Neutrophil (primary cell): ENCODE measurements around the gene CBFA2T3.
"Not testable (repeated sequence)": the region's sequence is repeated elsewhere in the genome, so short reads cannot be mapped to it uniquely, and the experiment has no call there.

ENCODE experiments used
- H3K27ac ChIP-seq: fragments of 200-600 bp; sonication (generic); 2 replicates; pipeline ENCODE4 v1.5.1; 2016; ENCODE audit warnings: mild to moderate bottlenecking, moderate library complexity
- H3K27me3 ChIP-seq: fragments of 200-600 bp; sonication (generic); 2 replicates; pipeline ENCODE4 v1.6.0; 2016; ENCODE audit warnings: mild to moderate bottlenecking
- H3K36me3 ChIP-seq: fragments of 200-600 bp; sonication (generic); 2 replicates; pipeline ENCODE4 v1.5.1; 2017
- H3K4me1 ChIP-seq, 2 experiments: fragments of 200-600 bp in 1 of 2; sonication (generic) in 1 of 2; 1 replicate in 1 of 2; 2 replicates in 1 of 2; pipeline versions ENCODE4 v1.5.1 to v1.6.1; 2013 to 2016; ENCODE audit warnings: low read depth in 1 of 2, low read length in 1 of 2, mild to moderate bottlenecking in 1 of 2, moderate library complexity in 1 of 2; ENCODE audit not compliant: control insufficient read depth in 1 of 2, insufficient read depth in 1 of 2
- H3K4me3 ChIP-seq, 2 experiments: fragments of 200-600 bp in 1 of 2; sonication (generic) in 1 of 2; 1 replicate in 1 of 2; 2 replicates in 1 of 2; pipeline ENCODE4 v1.5.1; 2013 to 2016; ENCODE audit warnings: low read depth in 1 of 2, low read length in 1 of 2, mild to moderate bottlenecking in 1 of 2, moderate library complexity in 1 of 2
- H3K9me3 ChIP-seq: fragments of 200-600 bp; sonication (generic); 2 replicates; pipeline ENCODE4 v1.5.1; 2016
- CTCF ChIP-seq: fragments of 200-600 bp; sonication (generic); IDR thresholded peaks from 2 replicates; pipeline ENCODE4 v1.5.1; 2016; ENCODE audit warnings: antibody characterized with exemption

Gene CBFA2T3

GRCh38 chr16:88894681-88895300 is 82.2 kb downstream of the CBFA2T3 start:
- H3K36me3 ChIP-seq, result peaks cover 91% of the 10 kb centered on the region
- H3K27ac ChIP-seq, result no peak overlapping the region
- no peaks in the 10 kb centered on the region for H3K27me3 ChIP-seq
- H3K4me3 ChIP-seq, result no peak overlapping the region
- H3K9me3 ChIP-seq, result peaks cover 5% of the 10 kb centered on the region
- H3K4me1 ChIP-seq, result no peaks in the 10 kb centered on the region
- TF ChIP-seq CTCF, result no peak

- H3K4me3 ChIP-seq, H3K27me3 ChIP-seq, H3K9me3 ChIP-seq, H3K4me1 ChIP-seq, H3K27ac ChIP-seq: not testable (repeated sequence)
- H3K36me3 ChIP-seq, result peaks cover 91% of the 10 kb centered on the region
Observed at GRCh38 chr16:88894266-88894665, 82.7 kb downstream of the CBFA2T3 start.

- Histone ChIP-seq H3K36me3 (peaks cover 87% of the 10 kb centered on the region), H3K4me1 (no peaks in the 10 kb centered on the region), H3K27me3 (no peaks in the 10 kb centered on the region), H3K4me3 (no peak overlapping the region), H3K9me3 (peaks cover 5% of the 10 kb centered on the region), H3K27ac (no peak overlapping the region)
- TF ChIP-seq CTCF, result no peak
Observed at GRCh38 chr16:88893127-88893968, 83.7 kb downstream of the CBFA2T3 start.

GRCh38 chr16:88892065-88892464 is 84.9 kb downstream of the CBFA2T3 start:
- no peak overlapping the region for H3K4me3 ChIP-seq
- no peak for TF ChIP-seq CTCF
- H3K4me1 ChIP-seq, result no peaks in the 10 kb centered on the region
- no peaks in the 10 kb centered on the region for H3K27me3 ChIP-seq
- no peak overlapping the region for H3K27ac ChIP-seq
- peaks cover 5% of the 10 kb centered on the region for H3K9me3 ChIP-seq
- peaks cover 85% of the 10 kb centered on the region for H3K36me3 ChIP-seq

- peaks cover 85% of the 10 kb centered on the region for H3K36me3 ChIP-seq
- H3K4me1 ChIP-seq, result no peaks in the 10 kb centered on the region
Observed at GRCh38 chr16:88891083-88891482, 85.9 kb downstream of the CBFA2T3 start.

GRCh38 chr16:88889702-88890352 is 87.2 kb downstream of the CBFA2T3 start:
- peaks cover 85% of the 10 kb centered on the region for H3K36me3 ChIP-seq
- H3K4me1 ChIP-seq, H3K27ac ChIP-seq, H3K4me3 ChIP-seq, H3K27me3 ChIP-seq, H3K9me3 ChIP-seq: not testable (repeated sequence)

More at GRCh38 chr16:88891083-88891482, 85.9 kb downstream of the CBFA2T3 start:
- Histone ChIP-seq H3K9me3 (peaks cover 5% of the 10 kb centered on the region), H3K27ac (no peak overlapping the region), H3K27me3 (no peaks in the 10 kb centered on the region), H3K4me3 (no peak overlapping the region)
- no peak for TF ChIP-seq CTCF
